Measurements from ENCODE around the gene MCC.

GRCh38 chr5:113162208-113162607, 326.0 kb downstream of the MCC start:
- TF ChIP-seq POLR2AphosphoS5 (IDR thresholded peaks at IDR 0.05; ENCODE audit: low read depth), result no peak
- no peak for TF ChIP-seq CTCF (IDR thresholded peaks at IDR 0.05; ENCODE audit: insufficient read depth, low read length)
- TF ChIP-seq REST (IDR thresholded peaks at IDR 0.05; ENCODE audit: insufficient replicate concordance, low read depth), result no peak
- TF ChIP-seq GABPA (IDR thresholded peaks at IDR 0.05; ENCODE audit: low read depth), result no peak
- TF ChIP-seq SPI1 (IDR thresholded peaks at IDR 0.05; ENCODE audit: borderline replicate concordance, low read depth), result no peak
